Prostate gland (tissue), 2 donors: ENCODE data around the gene DUOXA2. TPM values are rescaled to one million over a fixed set of nuclear protein-coding genes. Genes with fewer than 3 reads are reported as not detected.
"Not testable (repeated sequence)": the region's sequence is repeated elsewhere in the genome, so short reads cannot be mapped to it uniquely, and the experiment has no call there.

Experiments
- DNase-seq: peaks from one replicate; pipeline ENCODE4 v3.0.0-alpha.2; 2019; ENCODE audit warnings: low spot score
- H3K27ac ChIP-seq, 2 donors: fragments of 200-600 bp; sonication (generic); 2 replicates each; pipeline ENCODE4 v1.5.1; 2017 to 2019
- H3K27me3 ChIP-seq: fragments of 200-600 bp; sonication (generic); replicated peaks from 2 replicates; pipeline ENCODE4 v1.5.1; 2019; ENCODE audit not compliant: insufficient read depth
- H3K36me3 ChIP-seq, 2 donors: fragments of 200-600 bp; sonication (generic); 1 replicate in 1 of 2; 2 replicates in 1 of 2; pipeline versions ENCODE4 v1.5.1 to v1.8.1; 2017 to 2019
- H3K4me1 ChIP-seq: fragments of 200-600 bp; sonication (generic); replicated peaks from 2 replicates; pipeline ENCODE4 v1.5.1; 2019
- H3K4me3 ChIP-seq, 2 donors: fragments of 200-600 bp; sonication (generic); 2 replicates each; pipeline ENCODE4 v1.5.1; 2017 to 2019
- H3K9me3 ChIP-seq: fragments of 200-600 bp; sonication (generic); 2 replicates; pipeline ENCODE4 v1.5.1; 2017
- CTCF ChIP-seq, 4 experiments: fragments of 200-600 bp in 2 of 4; fragments of 450-650 bp in 2 of 4; sonication (generic) in 2 of 4; IDR thresholded peaks; 1 replicate in 3 of 4; 2 replicates in 1 of 4; pipeline ENCODE4 v1.5.1; 2016 to 2019; ENCODE audit warnings: antibody characterized with exemption in 4 of 4, mild to moderate bottlenecking in 2 of 4, moderate library complexity in 2 of 4
- POLR2A ChIP-seq: fragments of 450-650 bp; IDR thresholded peaks from one replicate; pipeline ENCODE4 v1.6.1; 2016; ENCODE audit warnings: antibody characterized with exemption, mild to moderate bottlenecking
- POLR2AphosphoS5 ChIP-seq: sonication (generic); formaldehyde crosslinking; IDR thresholded peaks from one replicate; pipeline ENCODE4 v1.6.1; 2017; ENCODE audit warnings: antibody characterized with exemption
- WGBS: methylation state at CpG from one replicate; pipeline ENCODE4 v1.1.5; 2018; 5-methylcytosine and 5-hydroxymethylcytosine counted together
- intact Hi-C: fragments of 100-400 bp; cut with DNase I; formaldehyde crosslinking; loops from one replicate; pipeline ENCODE4 v1.14.2; 2022
- total RNA-seq, 2 donors: library from RNA; depleted of rRNA; stranded (reverse); fragments of >200 nt; gene quantifications; one replicate each; pipeline ENCODE4 v1.1.0, GENCODE V29; 2016

The DUOXA2 gene
- not detected for total RNA-seq

GRCh38 chr15:45114076-45114750 lies at the start of gene DUOXA2, which contains the start of gene DUOX2:
Gene DUOXA2, plus strand, starts transcription at chr15:45114326. Its CDS starts 280 bp downstream, at chr15:45114606.
Gene DUOX2, minus strand, starts transcription at chr15:45114172. Its CDS starts 761 bp downstream, at chr15:45113411.
- no peak for TF ChIP-seq POLR2AphosphoS5
- TF ChIP-seq POLR2A: no peak
- no peak for TF ChIP-seq CTCF (IDR thresholded peaks at IDR 0.05)
- no peak for DNase-seq
- peaks cover 2% of the 10 kb centered on the region for H3K4me1 ChIP-seq
- no peaks in the 10 kb centered on the region for H3K36me3 ChIP-seq
- peak within 1 kb of the TSS in 1 of 2 donors; percentile 7 for H3K4me3 ChIP-seq
- H3K27me3 ChIP-seq: peaks cover 46% of the 10 kb centered on the region
- no peaks in the 10 kb centered on the region for H3K9me3 ChIP-seq
- H3K27ac ChIP-seq: no peak within 1 kb of the TSS
- intact Hi-C loops: no loop called here
- 2% methylated on average over 42 of the region's 42 CpGs for WGBS

- intact Hi-C loops: no loop called here
- DNase-seq: no peak
- Histone ChIP-seq H3K27ac (no peak overlapping the region), H3K27me3 (no peaks in the 10 kb centered on the region), H3K4me3 (no peak overlapping the region), H3K9me3 (no peaks in the 10 kb centered on the region), H3K4me1 (no peaks in the 10 kb centered on the region), H3K36me3 (no peaks in the 10 kb centered on the region)
- TF ChIP-seq CTCF (IDR thresholded peaks at IDR 0.05) (no peak), POLR2AphosphoS5 (no peak), POLR2A (no peak)
- 60% methylated on average over 4 of the region's 4 CpGs for whole genome bisulfite sequencing
These were observed 49.7 kb upstream of the DUOXA2 start for GRCh38 chr15:45064386-45064785.

GRCh38 chr15:45069942-45070360 lies 44.2 kb upstream of the DUOXA2 start:
- DNase-seq, H3K36me3 ChIP-seq, H3K4me1 ChIP-seq, H3K27me3 ChIP-seq, H3K4me3 ChIP-seq, intact Hi-C loops, H3K9me3 ChIP-seq: not testable (repeated sequence)
- WGBS: 26% methylated on average over 2 of the region's 6 CpGs
- peak overlapping the region in 1 of 2 donors; percentile 39 for H3K27ac ChIP-seq

- intact Hi-C loops, H3K4me1 ChIP-seq, DNase-seq: not testable (repeated sequence)
These were observed 40.5 kb upstream of the DUOXA2 start for GRCh38 chr15:45073602-45074001.

GRCh38 chr15:45075440-45076320 lies 38.4 kb upstream of the DUOXA2 start:
- H3K36me3 ChIP-seq, H3K4me3 ChIP-seq, H3K27ac ChIP-seq, H3K4me1 ChIP-seq, intact Hi-C loops, DNase-seq, H3K9me3 ChIP-seq, H3K27me3 ChIP-seq: not testable (repeated sequence)
- WGBS: 100% methylated on average over 1 of the region's 9 CpGs

More at GRCh38 chr15:45073602-45074001, 40.5 kb upstream of the DUOXA2 start:
- not testable (repeated sequence) for H3K4me3 ChIP-seq, H3K9me3 ChIP-seq, H3K36me3 ChIP-seq, H3K27me3 ChIP-seq, H3K27ac ChIP-seq

GRCh38 chr15:45077391-45077790 lies 36.7 kb upstream of the DUOXA2 start:
- H3K9me3 ChIP-seq, H3K27me3 ChIP-seq, H3K36me3 ChIP-seq, H3K4me3 ChIP-seq, H3K4me1 ChIP-seq, intact Hi-C loops: not testable (repeated sequence)
- DNase-seq: peak; percentile 24
- WGBS: 35% methylated on average over 2 of the region's 2 CpGs
- H3K27ac ChIP-seq: peak overlapping the region in 1 of 2 donors; percentile 23

- DNase-seq, H3K27me3 ChIP-seq, H3K27ac ChIP-seq, H3K36me3 ChIP-seq, H3K4me1 ChIP-seq, H3K4me3 ChIP-seq, H3K9me3 ChIP-seq, intact Hi-C loops: not testable (repeated sequence)
- WGBS: 67% methylated on average over 5 of the region's 5 CpGs
These were observed 34.9 kb upstream of the DUOXA2 start for GRCh38 chr15:45079201-45079600.

- intact Hi-C loops, H3K27ac ChIP-seq, H3K36me3 ChIP-seq, H3K4me1 ChIP-seq, H3K4me3 ChIP-seq, H3K27me3 ChIP-seq, H3K9me3 ChIP-seq, DNase-seq: not testable (repeated sequence)
- 93% methylated on average over 5 of the region's 5 CpGs for WGBS
These were observed 34.4 kb upstream of the DUOXA2 start for GRCh38 chr15:45079628-45080246.

GRCh38 chr15:45080593-45080992 lies 33.5 kb upstream of the DUOXA2 start:
- DNase-seq, H3K9me3 ChIP-seq, H3K4me1 ChIP-seq, H3K36me3 ChIP-seq, H3K4me3 ChIP-seq, H3K27me3 ChIP-seq, H3K27ac ChIP-seq, intact Hi-C loops: not testable (repeated sequence)
- 87% methylated on average over 3 of the region's 3 CpGs for WGBS

GRCh38 chr15:45082412-45082811 lies 31.7 kb upstream of the DUOXA2 start:
- H3K9me3 ChIP-seq: not testable (repeated sequence)

More at GRCh38 chr15:45082412-45082811, 31.7 kb upstream of the DUOXA2 start:
- WGBS: 45% methylated on average over 7 of the region's 10 CpGs
- DNase-seq, H3K27me3 ChIP-seq, H3K4me3 ChIP-seq, H3K36me3 ChIP-seq, H3K27ac ChIP-seq, H3K4me1 ChIP-seq, intact Hi-C loops: not testable (repeated sequence)
